HTR-8/SVneo (cell line): ENCODE results near the gene CPEB4.
A peak's percentile ranks its signal among the peaks of the same experiment; 100 is the strongest.

Experiments used
- DNase-seq: peaks from one replicate; pipeline ENCODE4 v3.0.0; 2011; ENCODE audit warnings: low spot score, mixed read lengths; ENCODE audit not compliant: insufficient read length
- FAIRE-seq: peaks from 2 replicates; lab custom pipeline; 2011; peaks lifted over from hg19 to GRCh38; lab: Jason Lieb, UNC

Gene CPEB4

DNA sequence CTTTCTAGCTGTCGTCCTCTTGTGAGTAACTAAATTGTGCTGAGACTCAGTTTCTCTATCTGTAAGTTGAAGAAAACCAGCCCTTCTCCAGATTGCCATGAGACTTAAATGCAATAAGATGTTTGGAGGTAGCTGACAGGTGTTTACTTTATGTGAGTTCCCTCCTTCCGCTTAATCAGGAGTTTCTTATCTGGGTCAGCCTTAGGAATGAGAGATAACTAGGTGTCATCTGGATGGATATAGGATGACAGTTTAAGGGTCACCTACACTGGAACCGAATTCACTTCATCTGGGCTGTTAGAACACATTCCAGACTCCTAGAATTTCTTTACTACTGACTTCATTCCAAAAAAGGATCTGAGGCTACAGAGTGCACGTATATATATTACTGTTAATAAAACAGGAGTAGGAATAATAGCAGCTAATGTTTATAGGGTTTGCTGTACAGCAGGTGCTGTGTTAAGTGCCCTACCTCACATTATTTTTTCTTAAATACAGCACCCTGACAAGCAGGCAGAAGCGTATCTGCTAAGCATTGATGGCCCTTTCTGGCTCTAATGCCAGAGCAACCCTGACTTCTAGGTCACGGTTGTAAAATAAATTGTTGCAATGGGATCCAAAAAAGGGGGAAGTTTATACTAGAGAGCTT lies 30.0 kb upstream of the CPEB4 start:
- FAIRE-seq, result no peak
- no peak for DNase-seq

DNA sequence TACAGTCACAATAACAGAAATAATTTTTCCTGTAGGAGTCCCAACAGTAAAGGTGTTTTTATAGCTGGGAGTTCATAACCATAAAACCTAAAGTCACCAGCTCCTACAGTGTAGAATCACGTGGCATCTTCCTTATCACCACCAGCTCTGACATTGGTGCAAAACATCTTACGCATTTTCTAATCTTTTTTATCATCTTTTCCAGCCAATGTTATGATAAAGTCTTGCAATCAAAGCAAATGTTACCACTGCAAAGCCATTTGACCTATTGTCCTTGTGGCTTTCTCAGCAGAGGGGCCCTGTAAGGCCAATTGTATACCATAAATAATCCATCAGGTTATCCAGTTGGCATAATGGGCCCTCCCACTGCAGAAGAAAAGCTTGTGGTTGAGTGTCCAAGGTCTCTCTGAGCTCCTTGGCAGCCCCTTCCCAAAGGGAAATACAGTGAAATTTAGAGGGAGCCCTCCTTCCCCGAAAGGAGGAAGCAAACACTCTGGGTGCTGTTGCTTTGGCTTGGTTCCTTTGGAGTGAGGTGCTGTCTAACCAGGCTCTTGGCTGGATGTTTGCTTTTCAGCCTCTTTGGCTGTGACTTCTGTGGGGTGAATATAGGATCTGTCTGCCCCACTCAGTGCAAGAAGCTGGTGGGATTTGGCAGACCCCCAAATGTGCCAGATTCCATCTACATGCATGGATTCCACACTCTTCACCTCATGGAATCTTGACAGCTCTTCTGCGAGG lies 29.3 kb upstream of the CPEB4 start:
- FAIRE-seq, result no peak
- DNase-seq, result no peak

DNA sequence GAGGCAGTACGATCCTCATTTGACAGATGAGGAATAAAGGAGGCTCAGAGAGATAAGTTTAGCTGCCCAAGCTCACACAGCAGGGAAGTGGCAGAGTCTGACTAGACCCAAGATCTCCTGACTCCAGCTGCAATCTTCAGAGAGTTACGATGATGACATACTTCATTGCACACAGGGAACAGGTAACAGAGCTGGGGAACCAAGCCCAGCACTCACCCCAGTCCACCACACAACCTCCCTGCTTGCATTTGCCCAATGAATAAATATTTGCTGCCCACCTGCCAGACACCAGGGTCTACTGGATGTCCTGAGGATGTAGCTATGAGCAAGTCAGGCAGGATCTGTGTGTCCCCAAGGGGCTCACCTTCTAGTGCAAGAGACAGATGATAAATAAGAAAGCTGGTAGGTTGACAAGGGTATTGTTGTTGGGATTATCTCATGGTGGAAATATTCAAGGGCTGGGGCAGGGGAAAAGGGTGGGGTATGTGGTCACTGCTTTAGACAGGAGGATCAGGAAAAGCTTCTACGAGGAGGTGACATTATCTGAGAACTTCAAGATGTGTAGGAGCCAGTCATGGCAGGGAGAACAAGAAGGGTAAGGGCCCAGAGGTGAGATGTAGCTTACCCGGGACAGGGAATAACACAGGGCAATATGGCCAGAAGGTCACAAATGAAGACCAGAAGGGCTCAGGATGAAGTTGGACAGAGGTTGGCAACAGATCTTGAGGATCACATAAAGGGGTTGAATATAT lies 28.6 kb upstream of the CPEB4 start:
- FAIRE-seq (no peak), DNase-seq (peak; percentile 32)

DNA sequence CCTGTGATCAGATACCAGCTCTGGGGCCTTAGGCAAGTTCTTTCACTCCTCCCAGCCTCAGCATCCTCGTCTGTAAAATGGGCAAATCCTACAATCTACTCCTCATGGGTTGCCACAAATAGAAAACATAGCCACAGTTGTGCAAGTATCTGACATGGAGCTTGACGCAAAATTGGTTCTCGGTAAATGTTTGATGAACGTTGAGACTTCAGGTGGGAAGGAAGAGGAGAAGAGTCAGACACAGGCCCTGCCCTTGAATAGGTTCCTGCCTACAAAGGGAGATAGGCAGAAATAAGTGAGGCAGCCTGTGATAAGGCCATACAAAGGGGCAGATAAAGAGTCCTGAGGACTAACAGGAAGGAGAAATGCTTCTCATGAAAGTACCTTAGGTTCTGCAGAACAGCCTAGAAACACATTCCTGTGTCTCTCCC lies 26.1 kb upstream of the CPEB4 start:
- DNase-seq (no peak), FAIRE-seq (no peak)

- DNase-seq, result no peak
- FAIRE-seq, result no peak
Observed at GRCh38 chr5:173863359-173863758, 24.8 kb upstream of the CPEB4 start.

DNA sequence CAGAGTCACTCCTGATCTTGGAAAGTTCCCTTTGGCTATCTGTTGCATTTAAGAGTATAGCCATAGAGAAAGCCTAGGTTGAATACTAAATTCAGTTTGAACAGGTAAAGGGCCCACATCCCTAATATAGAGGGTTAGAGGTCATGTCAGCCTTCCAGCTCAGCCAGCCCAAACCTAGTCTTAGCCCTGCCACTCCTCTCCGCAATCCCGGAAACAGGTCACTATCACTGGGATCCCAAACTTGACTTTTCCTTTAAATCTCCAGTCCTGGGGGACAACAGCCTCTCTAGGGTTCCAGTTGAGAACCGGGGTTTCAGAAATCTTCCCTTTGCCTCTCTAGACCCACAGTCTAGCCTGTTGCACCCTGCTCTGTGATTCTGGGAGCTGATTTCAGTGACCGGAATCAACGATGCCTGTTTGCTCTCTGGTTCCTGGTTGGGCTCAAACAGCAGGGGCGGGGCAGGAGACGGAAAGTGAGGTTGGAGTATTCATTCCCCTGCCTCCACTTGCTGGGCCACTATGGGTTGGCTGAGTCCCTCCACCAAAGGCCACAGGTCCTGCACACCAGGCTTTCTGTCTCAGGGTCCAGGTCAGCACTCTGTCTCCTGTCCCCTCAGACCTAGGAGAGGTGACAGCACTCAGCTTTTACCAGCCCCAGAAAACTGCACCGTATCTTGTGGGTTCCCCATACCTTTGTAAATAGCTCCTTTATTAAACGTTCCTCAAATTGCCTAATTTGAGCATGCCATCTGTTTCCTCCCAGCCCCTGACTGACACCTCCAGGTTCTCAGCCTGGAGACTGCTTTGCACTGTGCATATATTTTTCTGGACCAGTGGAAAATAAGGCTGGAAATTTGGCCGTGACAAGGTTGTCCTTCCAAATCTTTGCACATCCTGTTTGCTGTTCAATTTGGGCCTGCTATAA lies 23.8 kb upstream of the CPEB4 start:
- no peak for DNase-seq
- no peak for FAIRE-seq

GRCh38 chr5:173866243-173866857 lies 21.8 kb upstream of the CPEB4 start:
- DNase-seq (no peak), FAIRE-seq (no peak)

DNA sequence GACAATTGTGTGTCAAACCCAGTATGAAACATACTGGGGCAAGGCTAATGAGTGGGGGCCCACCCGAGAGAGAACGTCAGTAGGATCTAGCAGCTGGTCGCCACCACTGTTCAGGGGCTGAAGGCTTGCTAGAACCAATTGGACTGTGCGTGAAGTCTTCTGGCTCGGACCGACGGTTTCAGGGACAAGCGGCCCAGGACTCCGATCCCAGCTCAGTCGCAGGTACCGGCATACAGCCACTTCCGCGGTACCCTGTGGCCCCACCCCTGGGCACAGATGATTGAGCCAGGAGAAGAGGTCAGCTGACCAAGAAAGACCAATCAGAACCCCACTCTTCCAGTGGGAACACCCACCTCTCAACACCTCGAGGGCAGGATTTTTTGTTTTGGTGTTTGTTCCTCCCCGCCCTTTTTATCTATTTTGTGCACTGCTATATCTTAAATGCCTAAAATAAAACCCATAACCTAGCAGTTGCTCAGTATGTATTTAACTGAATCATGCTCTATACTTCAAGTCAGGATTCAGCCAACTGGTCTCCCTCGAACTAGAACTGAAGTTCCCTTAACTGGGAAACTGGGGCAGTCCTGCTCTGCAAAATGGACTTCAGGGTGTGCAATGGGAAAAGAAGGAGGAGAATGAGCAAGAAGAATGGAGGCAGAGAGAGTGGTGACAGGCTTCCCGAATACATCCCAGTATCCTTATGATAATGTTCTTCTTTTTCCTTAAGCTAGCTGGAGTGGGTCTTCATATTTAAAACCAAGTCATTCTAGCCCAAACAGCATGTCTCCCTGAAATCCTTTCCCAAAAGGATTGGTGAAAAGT lies 21.1 kb upstream of the CPEB4 start:
- FAIRE-seq (no peak), DNase-seq (no peak)

DNA sequence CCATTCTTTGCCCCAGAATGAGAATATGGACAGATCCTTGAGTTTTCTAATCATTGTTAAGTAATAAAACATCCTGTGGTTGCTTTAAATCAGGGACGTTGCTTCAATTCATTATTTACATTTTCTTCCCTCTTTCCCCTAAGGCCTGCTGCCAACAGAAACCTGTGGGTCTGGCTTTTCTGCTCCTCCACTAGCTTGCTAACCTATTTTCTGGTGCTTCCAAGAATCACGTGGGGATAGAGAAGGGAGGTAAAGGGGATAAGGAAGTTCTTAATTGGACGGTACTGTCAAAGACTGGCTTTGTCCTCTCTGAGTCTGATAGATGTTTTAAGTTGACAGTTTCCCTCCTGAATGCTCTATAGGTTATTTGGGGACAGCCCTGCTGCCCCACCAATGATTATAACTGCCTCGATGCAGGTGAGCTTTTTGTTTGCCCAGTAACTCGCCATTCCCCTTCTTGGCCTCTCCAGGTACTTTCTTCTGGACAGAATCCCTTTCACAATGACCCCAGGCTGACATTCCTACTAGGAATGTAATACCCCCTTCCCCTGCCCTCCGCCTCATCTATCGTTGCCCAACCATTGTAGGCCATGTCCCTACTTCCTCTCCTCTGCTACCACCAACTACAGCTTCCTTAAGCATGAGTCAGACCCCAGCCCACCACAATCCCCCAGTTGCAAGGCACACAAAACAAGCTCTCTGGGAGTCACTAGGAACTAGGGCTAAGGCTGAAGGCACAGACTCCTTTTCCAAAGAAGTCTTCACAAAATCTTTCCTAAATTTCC lies 19.9 kb upstream of the CPEB4 start:
- FAIRE-seq (peak; percentile 77), DNase-seq (peak; percentile 65)

DNA sequence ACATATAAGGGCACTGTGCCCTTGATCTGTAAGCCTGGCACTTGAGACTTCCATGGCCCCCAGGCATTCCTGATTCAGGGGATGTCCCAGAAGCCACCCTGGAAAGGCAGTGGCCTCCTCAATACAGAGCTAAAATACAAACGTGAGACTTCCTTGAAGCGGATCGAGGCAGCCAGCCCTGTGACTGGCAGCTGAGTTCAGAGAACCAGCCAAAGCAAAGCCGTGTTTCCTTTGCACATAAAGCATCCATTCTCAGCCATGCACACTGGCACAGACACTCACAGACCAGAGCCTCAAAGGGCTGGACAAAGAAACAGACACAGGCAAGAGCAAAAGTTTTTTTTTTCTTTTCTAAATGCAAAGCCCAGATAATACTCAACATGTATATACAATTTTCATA lies 18.8 kb upstream of the CPEB4 start:
- DNase-seq (no peak), FAIRE-seq (no peak)

- no peak for FAIRE-seq
- no peak for DNase-seq
Observed at GRCh38 chr5:173872957-173873305, 15.2 kb upstream of the CPEB4 start.

GRCh38 chr5:173873306-173873922 lies 14.7 kb upstream of the CPEB4 start:
- FAIRE-seq (no peak), DNase-seq (no peak)

GRCh38 chr5:173875189-173875588 lies 13.0 kb upstream of the CPEB4 start:
- no peak for DNase-seq
- no peak for FAIRE-seq

DNA sequence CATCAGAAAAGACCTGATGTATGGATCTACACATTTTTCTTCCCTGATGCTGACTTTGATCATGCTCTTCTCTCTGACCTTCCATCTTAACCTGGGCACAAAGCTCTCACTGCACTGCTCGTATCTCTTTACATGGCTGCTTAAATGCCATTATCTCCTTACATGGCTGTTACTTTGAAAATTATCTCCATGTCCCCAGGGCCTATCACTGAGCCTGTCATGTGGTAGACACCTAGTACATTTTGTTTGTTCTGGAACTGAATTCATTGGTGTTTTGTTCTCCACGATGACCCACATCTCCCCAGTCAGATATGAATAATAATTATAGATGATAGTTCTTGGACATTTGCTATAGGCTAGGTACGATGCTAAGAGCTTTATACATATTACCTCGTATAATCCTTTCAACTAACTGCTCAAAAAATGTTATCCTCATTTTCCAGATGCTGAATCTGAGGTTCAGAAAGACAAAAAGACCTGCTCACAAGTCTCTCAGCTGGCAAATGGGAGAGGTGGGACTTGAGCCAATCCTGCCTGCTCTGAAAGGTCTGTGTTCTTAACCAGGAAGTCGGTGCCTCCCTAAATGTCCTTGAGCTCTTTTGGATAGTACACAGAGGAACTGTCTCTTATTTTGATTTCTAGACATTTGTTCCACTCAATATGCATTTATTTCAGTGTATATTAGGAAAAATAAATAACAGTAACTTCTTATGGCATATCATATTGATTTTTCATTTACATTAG lies 9.8 kb upstream of the CPEB4 start:
- DNase-seq, result no peak
- no peak for FAIRE-seq

- DNase-seq (no peak), FAIRE-seq (no peak)
Observed at GRCh38 chr5:173880306-173880985, 7.7 kb upstream of the CPEB4 start.

DNA sequence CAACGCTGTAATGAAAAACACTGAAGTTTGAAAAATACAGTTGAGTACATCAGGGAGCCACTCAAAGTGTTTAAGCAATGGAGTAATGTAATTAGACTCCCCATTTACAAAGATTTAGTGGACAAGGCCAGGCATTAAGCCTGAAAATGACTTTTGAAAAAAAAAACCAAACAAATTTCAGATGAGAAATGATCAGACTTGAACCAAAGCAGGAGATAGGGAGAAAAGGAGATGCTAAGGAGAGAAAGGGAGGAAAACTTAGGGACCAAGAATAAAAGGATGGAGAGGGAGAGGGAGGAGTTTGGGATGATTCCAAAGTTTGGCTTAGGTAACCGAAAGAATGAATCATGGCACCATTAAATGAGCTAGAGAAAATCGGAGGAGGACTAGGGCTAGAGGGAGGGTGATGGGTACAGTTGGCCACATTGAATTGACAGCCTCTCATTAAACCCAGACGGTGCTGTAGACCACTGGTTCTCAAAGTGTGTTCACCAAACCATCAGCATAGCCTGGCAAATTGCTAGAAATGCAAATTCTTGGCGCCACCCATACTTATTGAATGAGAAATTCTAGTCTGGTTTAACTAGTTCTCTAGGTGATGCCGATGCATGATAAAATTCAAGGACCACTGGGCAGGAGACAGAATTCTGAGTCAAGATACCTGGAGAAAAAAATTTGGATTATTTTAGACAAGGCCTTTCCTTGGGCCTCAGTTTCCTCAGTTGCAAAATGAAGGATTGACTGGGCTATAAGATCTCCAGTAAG lies 6.2 kb upstream of the CPEB4 start:
- FAIRE-seq, result no peak
- DNase-seq, result no peak
